Glomerular visceral epithelial cell (primary cell): ENCODE measurements around the gene MREG.
"Not testable (repeated sequence)": the region's sequence is repeated elsewhere in the genome, so short reads cannot be mapped to it uniquely, and the experiment has no call there.

ENCODE experiments used
- DNase-seq: peaks from one replicate; pipeline ENCODE4 v3.0.0-alpha.2; 2016; ENCODE audit errors: extremely low spot score

Gene MREG

DNA sequence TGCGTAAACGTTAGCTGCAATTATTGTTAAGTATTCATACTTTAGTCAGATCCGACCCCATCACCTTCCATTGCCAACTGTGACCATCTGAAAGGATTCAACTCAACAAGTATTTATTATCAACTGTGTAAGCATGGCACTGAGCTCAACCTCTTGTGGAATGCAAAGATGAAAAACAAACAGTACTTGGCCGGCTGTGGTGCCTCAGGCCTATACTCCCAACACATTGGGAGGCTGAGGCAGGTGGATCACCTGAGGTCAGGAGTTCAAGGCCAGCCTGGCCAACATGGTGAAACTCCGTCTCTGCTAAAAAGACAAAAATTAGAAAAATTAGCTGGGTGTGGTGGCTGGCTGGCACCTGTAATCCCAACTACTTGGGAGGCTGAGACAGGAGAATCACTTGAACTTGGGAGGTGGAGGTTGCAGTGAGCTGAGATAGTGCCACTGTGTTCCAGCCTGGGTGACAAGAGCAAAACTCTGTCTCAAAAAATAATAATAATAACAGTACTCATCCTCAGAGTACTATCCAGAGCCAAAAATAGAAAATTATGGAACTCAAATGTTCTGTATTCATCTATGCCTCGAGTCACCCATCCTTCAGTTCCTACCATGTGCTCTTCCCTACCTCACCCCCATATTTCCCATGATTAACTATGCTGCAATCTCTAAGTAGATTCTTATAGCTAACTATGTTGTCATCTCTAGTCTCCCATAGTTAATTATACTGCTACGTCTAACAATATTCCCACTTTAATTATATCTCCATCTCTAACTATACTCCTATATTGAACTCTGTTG, 8.6 kb upstream of the MREG start:
- no peak for DNase-seq

DNA sequence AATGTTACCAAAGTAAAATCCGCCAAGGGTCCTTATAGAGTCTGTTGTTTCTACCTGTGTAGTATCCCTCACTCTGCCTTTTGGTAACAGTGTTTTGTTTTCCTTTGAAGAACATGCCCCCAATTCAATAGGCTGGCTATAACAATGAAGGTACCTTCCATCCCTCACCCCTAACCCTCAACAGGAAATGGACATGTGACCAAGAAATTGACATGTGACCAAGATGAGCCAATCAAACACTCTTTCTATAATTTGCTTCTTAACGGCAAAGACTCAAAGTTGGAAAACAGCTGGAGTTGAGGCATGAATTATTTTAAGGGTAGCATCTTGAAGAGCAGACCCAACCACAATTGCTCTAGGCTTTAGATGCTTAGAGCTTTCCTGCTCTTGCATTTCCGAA, 5.4 kb upstream of the MREG start:
- no peak for DNase-seq

DNA sequence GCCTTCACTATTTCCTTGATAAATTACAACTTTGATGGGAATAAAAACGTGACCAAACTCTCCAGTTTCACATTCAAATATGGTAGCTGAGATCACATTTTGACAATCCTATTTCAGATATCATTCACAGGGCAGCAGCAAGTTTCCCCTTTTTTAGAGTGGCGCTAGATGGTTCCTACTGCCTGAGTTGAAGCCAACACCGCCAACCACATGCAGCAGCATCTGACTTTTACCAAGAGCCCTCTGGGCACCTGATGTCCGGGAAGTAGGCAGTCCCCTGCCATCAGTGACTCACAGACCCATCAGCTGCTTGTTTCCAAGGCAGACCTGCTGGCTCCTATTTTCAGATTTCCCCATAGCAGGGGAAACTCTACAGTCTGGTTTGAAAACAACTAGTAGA, 4.0 kb upstream of the MREG start:
- peak; percentile 27 for DNase-seq

DNA sequence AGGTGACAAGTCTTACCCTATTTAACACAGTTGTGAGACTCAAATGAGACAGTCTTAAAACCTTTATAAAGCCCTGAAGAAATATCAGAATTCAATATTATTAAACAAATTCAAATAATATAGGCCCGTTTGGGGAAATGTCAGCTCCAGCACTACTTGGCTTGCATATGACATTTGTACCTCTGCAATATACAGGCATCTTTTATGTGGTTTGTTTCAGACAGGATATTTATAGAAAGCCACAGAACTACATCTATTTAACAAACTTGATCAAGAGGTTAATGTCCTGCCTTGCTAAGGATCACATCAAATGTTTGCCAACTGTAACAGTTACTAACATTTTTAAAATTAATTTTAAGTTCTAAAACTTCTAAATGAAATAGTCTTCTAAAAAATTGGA, 3.2 kb upstream of the MREG start:
- DNase-seq, result no peak

GRCh38 chr2:216015722-216016464, 2.5 kb upstream of the MREG start:
- no peak for DNase-seq

DNA sequence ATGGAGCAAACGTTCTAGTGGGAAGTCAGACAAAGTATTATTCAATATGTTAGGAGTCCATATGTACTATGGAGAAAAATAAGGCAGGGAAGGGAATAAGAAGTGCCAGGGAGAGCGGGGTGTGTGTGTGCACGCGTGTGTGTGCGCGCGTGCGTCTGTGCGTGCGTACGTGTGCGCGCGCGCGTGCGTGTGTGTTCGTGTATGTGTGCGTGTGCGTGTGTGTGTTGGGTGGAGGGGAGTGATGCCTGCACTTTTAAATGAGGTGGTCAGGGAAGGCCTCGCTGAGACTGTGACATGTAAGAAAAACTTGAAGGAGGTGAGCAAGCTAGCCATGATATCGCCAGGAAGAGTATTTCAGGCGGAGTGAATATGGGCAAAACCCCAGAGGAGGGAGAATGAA, 1.6 kb upstream of the MREG start:
- no peak for DNase-seq

- DNase-seq, result no peak
Observed at GRCh38 chr2:216014006-216014405, 655 bp upstream of the MREG start.

DNA sequence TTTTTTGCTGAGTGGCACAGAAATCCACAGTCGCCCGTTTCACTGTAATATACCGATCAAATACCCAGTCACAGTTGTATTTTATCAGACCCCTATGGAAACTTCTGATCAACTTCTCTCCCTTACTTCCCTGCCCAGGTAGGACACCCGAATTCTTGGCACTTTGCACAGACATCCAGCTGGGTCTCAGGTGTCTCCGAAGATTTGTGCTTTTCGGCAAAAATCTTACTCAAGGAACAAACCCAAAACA, 596 bp downstream of the MREG start:
- no peak for DNase-seq

- peak; percentile 76 for DNase-seq
Observed at GRCh38 chr2:216012133-216012829, 1.1 kb downstream of the MREG start.

- not testable (repeated sequence) for DNase-seq
Observed at GRCh38 chr2:216009215-216009614, 4.1 kb downstream of the MREG start.

DNA sequence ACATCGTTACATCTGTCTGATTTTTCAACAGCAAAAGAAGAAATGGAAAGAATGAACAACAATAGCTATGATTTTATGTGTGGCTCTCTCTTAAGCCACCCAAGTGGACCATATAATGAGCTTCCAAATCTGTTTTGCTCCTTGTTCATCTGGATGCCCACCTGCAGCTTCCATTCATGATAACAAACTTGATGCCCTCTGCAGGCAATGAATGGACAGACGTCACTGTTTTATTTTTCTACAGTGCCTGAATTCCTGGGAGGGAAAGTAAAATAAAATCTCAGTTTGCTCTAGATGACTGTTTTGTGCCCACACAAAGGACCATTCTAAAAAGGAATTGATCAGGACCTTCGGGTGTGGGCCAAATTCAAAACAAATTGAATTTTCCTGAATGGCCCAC, 5.0 kb downstream of the MREG start:
- DNase-seq, result no peak

DNA sequence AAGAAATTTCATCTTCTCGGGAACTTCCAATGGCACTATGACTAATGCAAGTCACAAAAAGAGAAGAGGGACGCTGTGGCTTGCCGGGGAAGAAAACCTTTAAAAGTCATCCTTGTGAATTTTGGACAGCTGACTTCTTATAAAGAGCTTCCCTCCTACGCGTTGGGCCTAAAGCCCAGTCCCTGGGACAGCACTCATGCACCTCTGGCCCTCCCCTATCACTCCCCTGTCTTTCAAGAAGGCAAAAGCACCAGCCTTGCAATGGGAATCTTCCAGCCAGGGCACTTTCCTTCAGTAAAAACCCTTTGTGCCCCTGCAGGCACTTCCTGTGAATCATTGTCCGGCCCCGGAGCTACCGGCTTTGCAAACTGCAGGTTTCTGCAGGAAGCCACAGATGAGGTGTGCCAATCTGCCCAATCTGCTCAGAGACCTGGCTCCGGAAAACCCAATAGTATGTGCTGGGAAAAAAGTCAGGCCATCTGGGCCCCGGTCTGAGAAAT, 7.1 kb downstream of the MREG start:
- peak; percentile 50 for DNase-seq

GRCh38 chr2:216004697-216005283, 8.6 kb downstream of the MREG start:
- DNase-seq, result no peak

GRCh38 chr2:216003876-216004696, 9.3 kb downstream of the MREG start:
- DNase-seq, result no peak

DNA sequence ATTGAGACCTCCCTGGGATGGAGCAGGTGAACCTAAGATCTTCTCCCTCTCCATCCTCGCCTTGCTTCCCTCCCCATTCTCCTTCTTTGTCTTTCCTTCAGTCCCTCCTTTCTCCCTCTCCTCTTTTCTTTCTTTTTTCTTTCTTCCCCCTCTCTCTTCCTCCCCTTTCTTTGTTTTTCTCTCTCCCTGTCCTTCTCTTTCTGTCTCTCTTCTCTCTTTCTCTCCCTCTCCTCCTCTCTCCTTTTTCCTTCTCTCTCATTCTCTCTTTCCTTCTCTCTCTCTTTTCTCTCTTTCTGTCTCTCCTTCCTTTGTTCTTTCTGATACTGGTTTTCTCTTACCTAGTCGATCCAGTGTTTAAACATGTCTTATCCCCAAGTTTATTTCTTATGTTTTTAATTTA, 10.7 kb downstream of the MREG start:
- no peak for DNase-seq

GRCh38 chr2:216002101-216002678, 11.2 kb downstream of the MREG start:
- no peak for DNase-seq

GRCh38 chr2:216001216-216002100, 11.9 kb downstream of the MREG start:
- no peak for DNase-seq

DNA sequence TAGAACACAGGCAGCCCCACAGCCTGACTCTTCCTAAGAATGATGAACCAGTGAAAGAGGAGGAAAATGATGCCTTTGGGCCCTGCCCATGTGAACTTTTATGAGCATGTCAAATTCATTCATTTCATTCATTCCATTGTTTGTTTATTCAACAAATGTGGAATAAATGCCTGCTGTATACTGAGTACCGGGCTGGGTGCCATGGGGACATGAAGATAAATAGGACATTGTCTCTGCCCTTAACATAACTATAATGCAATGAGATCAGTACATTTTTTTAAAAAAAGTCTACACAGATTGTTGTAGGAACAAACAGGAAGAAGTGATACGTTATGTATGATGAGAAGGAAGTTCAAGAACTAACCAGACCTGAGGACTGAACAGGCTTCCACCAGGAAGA, 14.7 kb downstream of the MREG start:
- DNase-seq, result no peak

- no peak for DNase-seq
Observed at GRCh38 chr2:215997219-215997618, 16.1 kb downstream of the MREG start.

GRCh38 chr2:215994911-215995310, 18.4 kb downstream of the MREG start:
- no peak for DNase-seq
